Caco-2 (cell line): ENCODE measurements around the gene HK3. TPM values are rescaled to one million over a fixed set of nuclear protein-coding genes. Genes with fewer than 3 reads are reported as not detected.

Experiments
- BruUV-seq: library from RNA; stranded (reverse); fragments of 400-500 nt; replicated peaks from 2 replicates; lab custom pipeline; 2021; lab: Mats Ljungman, UMichigan
- CTCF ChIA-PET: fragments of 300-600 bp; sonication (Branson Sonifier 250); formaldehyde crosslinking; loops from one replicate; lab custom pipeline; 2022; ENCODE audit warnings: antibody characterized with exemption; lab: Charles Lee
- POLR2A ChIA-PET: fragments of 300-600 bp; sonication (Branson Sonifier 250); formaldehyde crosslinking; loops from one replicate; lab custom pipeline; 2022; ENCODE audit warnings: antibody characterized with exemption; lab: Charles Lee
- DNase-seq, 2 experiments: peaks; one replicate each; pipeline versions ENCODE4 v3.0.0 to v3.0.0-alpha.2; 2020 to 2022
- H3K27me3 ChIP-seq: replicated peaks from 2 replicates; pipeline ENCODE4 v1.6.0; 2011; ENCODE audit warnings: low read length; ENCODE audit not compliant: control insufficient read depth, insufficient read depth
- H3K36me3 ChIP-seq: 2 replicates; pipeline ENCODE4 v1.5.1; 2011; ENCODE audit warnings: low read length; ENCODE audit not compliant: control insufficient read depth, insufficient read depth
- H3K4me1 ChIP-seq: fragments of 250-450 bp; sonication (Bioruptor Pico); 2 replicates; pipeline ENCODE4 v1.5.1; 2020; ENCODE audit warnings: mild to moderate bottlenecking
- H3K4me3 ChIP-seq: 2 replicates; pipeline ENCODE4 v1.5.1; 2011; ENCODE audit warnings: low read depth, mild to moderate bottlenecking, control low read depth, low read length
- H3K9me3 ChIP-seq: fragments of 250-450 bp; sonication (Bioruptor Pico); 2 replicates; pipeline ENCODE4 v1.5.1; 2020; ENCODE audit warnings: mild to moderate bottlenecking, moderate library complexity
- H3K27ac Mint-ChIP-seq: one replicate; pipeline ENCODE4 v1.8.0; 2022; ENCODE audit warnings: mixed read lengths; ENCODE audit not compliant: unreplicated experiment
- H3K27me3 Mint-ChIP-seq: one replicate; pipeline ENCODE4 v1.8.0; 2022; ENCODE audit warnings: mixed read lengths; ENCODE audit not compliant: insufficient read depth, unreplicated experiment
- H3K36me3 Mint-ChIP-seq: one replicate; pipeline ENCODE4 v1.8.0; 2022; ENCODE audit warnings: mild to moderate bottlenecking, mixed read lengths; ENCODE audit not compliant: insufficient read depth, unreplicated experiment
- H3K4me1 Mint-ChIP-seq: one replicate; pipeline ENCODE4 v1.8.0; 2022; ENCODE audit warnings: low read depth, mixed read lengths; ENCODE audit not compliant: unreplicated experiment
- H3K4me3 Mint-ChIP-seq: one replicate; pipeline ENCODE4 v1.8.0; 2022; ENCODE audit warnings: mild to moderate bottlenecking, moderate library complexity, mixed read lengths; ENCODE audit not compliant: unreplicated experiment
- H3K9me3 Mint-ChIP-seq: one replicate; pipeline ENCODE4 v1.8.0; 2022; ENCODE audit warnings: mixed read lengths; ENCODE audit not compliant: unreplicated experiment
- CTCF ChIP-seq, 2 experiments: fragments of 200-600 bp in 1 of 2; IDR thresholded peaks; 1 replicate in 1 of 2; 2 replicates in 1 of 2; pipeline versions ENCODE4 v1.5.1 to v1.8.0; 2011 to 2022; ENCODE audit warnings: antibody characterized with exemption in 1 of 2, control low read depth in 1 of 2, inconsistent platforms in 1 of 2, low read depth in 1 of 2, low read length in 1 of 2, mild to moderate bottlenecking in 1 of 2, moderate library complexity in 1 of 2; ENCODE audit not compliant: insufficient read depth in 1 of 2, severe bottlenecking in 1 of 2, unreplicated experiment in 1 of 2
- intact Hi-C: fragments of 100-400 bp; cut with micrococcal nuclease; formaldehyde crosslinking; loops from one replicate; pipeline ENCODE4 v1.10.0; 2022; ENCODE audit not compliant: unreplicated experiment
- total RNA-seq: library from RNA; stranded (reverse); gene quantifications from 2 replicates; pipeline ENCODE4 v1.2.3, GENCODE V29; 2022

The HK3 gene
- total RNA-seq, 1 experiment from 2014 or later, result 0.29 TPM

- no peak for DNase-seq
- intact Hi-C loops, result no loop called here
- BruUV-seq, result no TSS peak
- ChIA-PET CTCF (no interaction called here), POLR2A (no interaction called here)
- H3K27me3 ChIP-seq, result no peaks in the 10 kb centered on the region
- H3K27me3 Mint-ChIP-seq, result peaks cover 4% of the 10 kb centered on the region
- no peaks in the 10 kb centered on the region for H3K9me3 ChIP-seq
- no peaks in the 10 kb centered on the region for H3K36me3 Mint-ChIP-seq
- no peaks in the 10 kb centered on the region for H3K36me3 ChIP-seq
- no peak overlapping the region for H3K4me3 Mint-ChIP-seq
- H3K4me1 ChIP-seq, result no peaks in the 10 kb centered on the region
- no peaks in the 10 kb centered on the region for H3K4me1 Mint-ChIP-seq
- H3K9me3 Mint-ChIP-seq, result no peaks in the 10 kb centered on the region
- H3K27ac Mint-ChIP-seq, result no peak overlapping the region
- no peak for TF ChIP-seq CTCF (IDR thresholded peaks at IDR 0.05; ENCODE audit: insufficient read depth in 1 of 2, low read depth in 1 of 2, low read length in 1 of 2, severe bottlenecking in 1 of 2, unreplicated experiment in 1 of 2)
- no peak overlapping the region for H3K4me3 ChIP-seq
Measured at GRCh38 chr5:176881816-176882566, 17.2 kb downstream of the HK3 start.

- DNase-seq, result no peak
- no peak overlapping the region for H3K27ac Mint-ChIP-seq
- TF ChIP-seq CTCF (IDR thresholded peaks at IDR 0.05; ENCODE audit: insufficient read depth in 1 of 2, low read depth in 1 of 2, low read length in 1 of 2, severe bottlenecking in 1 of 2, unreplicated experiment in 1 of 2), result no peak
- Histone ChIP-seq H3K4me1 (no peaks in the 10 kb centered on the region), H3K27me3 (no peaks in the 10 kb centered on the region), H3K36me3 (no peaks in the 10 kb centered on the region), H3K9me3 (no peaks in the 10 kb centered on the region), H3K4me3 (no peak overlapping the region)
- ChIA-PET POLR2A (no interaction called here), CTCF (no interaction called here)
- intact Hi-C loops, result no loop called here
- H3K9me3 Mint-ChIP-seq, result no peaks in the 10 kb centered on the region
- H3K36me3 Mint-ChIP-seq, result no peaks in the 10 kb centered on the region
- peaks cover 4% of the 10 kb centered on the region for H3K27me3 Mint-ChIP-seq
- H3K4me1 Mint-ChIP-seq, result no peaks in the 10 kb centered on the region
- no TSS peak for BruUV-seq
- no peak overlapping the region for H3K4me3 Mint-ChIP-seq
Measured at GRCh38 chr5:176881021-176881749, 18.0 kb downstream of the HK3 start.

GRCh38 chr5:176880366-176881020, 18.7 kb downstream of the HK3 start:
- intact Hi-C loops, result no loop called here
- DNase-seq, result no peak
- Mint-ChIP-seq H3K4me3 (no peak overlapping the region), H3K27ac (no peak overlapping the region), H3K36me3 (no peaks in the 10 kb centered on the region), H3K27me3 (peaks cover 9% of the 10 kb centered on the region), H3K4me1 (no peaks in the 10 kb centered on the region), H3K9me3 (no peaks in the 10 kb centered on the region)
- Histone ChIP-seq H3K4me1 (no peaks in the 10 kb centered on the region), H3K36me3 (no peaks in the 10 kb centered on the region), H3K9me3 (no peaks in the 10 kb centered on the region), H3K27me3 (no peaks in the 10 kb centered on the region), H3K4me3 (no peak overlapping the region)
- ChIA-PET CTCF (no interaction called here), POLR2A (no interaction called here)
- TF ChIP-seq CTCF (IDR thresholded peaks at IDR 0.05; ENCODE audit: insufficient read depth in 1 of 2, low read depth in 1 of 2, low read length in 1 of 2, severe bottlenecking in 1 of 2, unreplicated experiment in 1 of 2), result no peak
- BruUV-seq, result no TSS peak
